ENCODE measurements around the gene PIP5K1C.
A peak's percentile ranks its signal among the peaks of the same experiment; 100 is the strongest.

Gene PIP5K1C

GRCh38 chr19:3695124-3695733, 5.0 kb downstream of the PIP5K1C start:
- Mint-ChIP-seq H3K27me3 (ENCODE audit: low read depth, poor library complexity) (no peaks in the 10 kb centered on the region), H3K36me3 (ENCODE audit: low read depth) (peaks cover 22% of the 10 kb centered on the region), H3K4me1 (peaks cover 38% of the 10 kb centered on the region), H3K4me3 (no peak overlapping the region), H3K9me3 (peaks cover 9% of the 10 kb centered on the region), H3K27ac (no peak overlapping the region)
- DNase-seq = no peak
- no peak for TF ChIP-seq CTCF (IDR thresholded peaks at IDR 0.05)

- H3K36me3 Mint-ChIP-seq (ENCODE audit: low read depth) = peaks cover 29% of the 10 kb centered on the region
- H3K4me1 Mint-ChIP-seq = peaks cover 41% of the 10 kb centered on the region
- H3K27me3 Mint-ChIP-seq (ENCODE audit: low read depth, poor library complexity) = peaks cover 4% of the 10 kb centered on the region
- no peak overlapping the region for H3K27ac Mint-ChIP-seq
- DNase-seq = no peak
- peaks cover 14% of the 10 kb centered on the region for H3K9me3 Mint-ChIP-seq
- TF ChIP-seq CTCF (IDR thresholded peaks at IDR 0.05) = no peak
- H3K4me3 Mint-ChIP-seq = no peak overlapping the region
These were observed 5.7 kb downstream of the PIP5K1C start for GRCh38 chr19:3694361-3695123.

GRCh38 chr19:3693025-3693925, 7.0 kb downstream of the PIP5K1C start:
- no peak for DNase-seq
- Mint-ChIP-seq H3K36me3 (ENCODE audit: low read depth) (peaks cover 35% of the 10 kb centered on the region), H3K4me1 (peaks cover 35% of the 10 kb centered on the region), H3K4me3 (no peak overlapping the region), H3K9me3 (peaks cover 15% of the 10 kb centered on the region), H3K27ac (no peak overlapping the region), H3K27me3 (ENCODE audit: low read depth, poor library complexity) (peaks cover 4% of the 10 kb centered on the region)
- TF ChIP-seq CTCF (IDR thresholded peaks at IDR 0.05) = no peak

GRCh38 chr19:3692141-3693024, 7.9 kb downstream of the PIP5K1C start:
- Mint-ChIP-seq H3K4me3 (no peak overlapping the region), H3K27ac (no peak overlapping the region), H3K36me3 (ENCODE audit: low read depth) (peaks cover 35% of the 10 kb centered on the region), H3K27me3 (ENCODE audit: low read depth, poor library complexity) (peaks cover 4% of the 10 kb centered on the region), H3K9me3 (peaks cover 15% of the 10 kb centered on the region), H3K4me1 (peaks cover 32% of the 10 kb centered on the region)
- peak; percentile 40 for TF ChIP-seq CTCF (IDR thresholded peaks at IDR 0.05)
- DNase-seq = peak; percentile 39

- Mint-ChIP-seq H3K27me3 (ENCODE audit: low read depth, poor library complexity) (peaks cover 4% of the 10 kb centered on the region), H3K9me3 (peaks cover 15% of the 10 kb centered on the region), H3K4me3 (no peak overlapping the region), H3K4me1 (peaks cover 32% of the 10 kb centered on the region), H3K36me3 (ENCODE audit: low read depth) (peaks cover 40% of the 10 kb centered on the region), H3K27ac (no peak overlapping the region)
- DNase-seq = no peak
- TF ChIP-seq CTCF (IDR thresholded peaks at IDR 0.05) = no peak
These were observed 8.5 kb downstream of the PIP5K1C start for GRCh38 chr19:3691726-3692125.
